Subcutaneous adipose tissue (tissue), 4 donors: Measurements from ENCODE around the gene TMEFF2. TPM values are rescaled to one million over a fixed set of nuclear protein-coding genes. Genes with fewer than 3 reads are reported as not detected.

ENCODE experiments used
- CTCF ChIP-seq: fragments of 450-650 bp; IDR thresholded peaks from one replicate; pipeline ENCODE4 v1.5.1; 2016; ENCODE audit warnings: low read depth, mild to moderate bottlenecking, control low read depth, antibody characterized with exemption, moderate library complexity
- total RNA-seq, 4 donors: library from RNA; depleted of rRNA; stranded (reverse); fragments of >200 nt; gene quantifications; one replicate each; pipeline ENCODE4 v1.1.0, GENCODE V29; 2016

Gene TMEFF2
- total RNA-seq, 4 donors from 2014 or later = 0.22 TPM; not detected in 3

DNA sequence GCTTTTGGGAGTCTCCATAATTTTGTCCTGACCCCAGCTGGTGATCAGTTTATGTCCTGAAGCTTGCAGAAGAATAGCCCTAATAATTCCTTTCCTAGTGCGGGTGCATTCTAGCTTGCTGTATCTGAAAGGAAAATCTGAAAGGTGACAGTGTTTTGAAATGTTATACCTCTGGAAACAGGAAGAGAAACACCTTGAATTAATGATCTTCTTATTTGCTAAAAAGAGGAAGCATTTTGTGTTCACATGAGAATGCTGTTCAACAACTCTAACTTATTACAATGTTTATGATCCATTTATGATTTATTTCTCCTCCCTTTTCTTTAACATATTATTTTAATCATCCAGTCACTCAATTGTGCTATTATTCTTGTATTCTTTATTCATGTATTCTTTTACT lies 280.9 kb downstream of the TMEFF2 start:
- no peak for TF ChIP-seq CTCF

GRCh38 chr2:191912764-191913163 lies 282.0 kb downstream of the TMEFF2 start:
- no peak for TF ChIP-seq CTCF

DNA sequence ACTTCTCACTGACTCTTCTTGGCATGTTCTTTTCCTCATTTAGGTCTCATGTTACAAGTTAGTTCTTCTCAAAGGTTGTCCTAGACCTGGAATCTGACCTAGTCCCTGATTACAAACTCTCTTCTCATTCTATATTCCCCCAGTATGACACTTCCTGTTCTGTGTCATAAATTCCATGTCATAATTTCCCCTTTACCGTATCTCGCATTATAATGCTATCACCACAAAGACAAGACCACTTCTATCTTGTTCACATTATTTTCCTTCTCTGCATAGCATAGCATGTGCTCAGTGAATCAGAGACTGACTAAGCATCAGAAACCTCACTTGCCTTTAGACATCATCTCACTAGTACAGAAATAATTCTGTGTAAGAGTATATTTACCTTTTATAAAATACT lies 284.2 kb downstream of the TMEFF2 start:
- no peak for TF ChIP-seq CTCF

DNA sequence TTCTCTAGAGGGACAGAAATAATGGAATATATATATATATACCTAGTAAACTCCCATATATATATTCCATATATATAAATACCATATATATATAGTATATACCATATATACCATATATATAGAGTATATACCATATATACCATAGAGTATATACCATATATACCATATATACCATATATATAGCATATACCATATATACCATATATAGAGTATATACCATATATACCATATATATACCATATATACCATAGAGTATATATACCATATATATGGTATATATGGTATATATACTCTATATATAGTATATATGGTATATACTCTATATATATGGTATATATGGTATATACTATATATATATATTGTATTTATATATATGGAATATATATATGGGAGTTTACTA lies 285.9 kb downstream of the TMEFF2 start:
- no peak for TF ChIP-seq CTCF

DNA sequence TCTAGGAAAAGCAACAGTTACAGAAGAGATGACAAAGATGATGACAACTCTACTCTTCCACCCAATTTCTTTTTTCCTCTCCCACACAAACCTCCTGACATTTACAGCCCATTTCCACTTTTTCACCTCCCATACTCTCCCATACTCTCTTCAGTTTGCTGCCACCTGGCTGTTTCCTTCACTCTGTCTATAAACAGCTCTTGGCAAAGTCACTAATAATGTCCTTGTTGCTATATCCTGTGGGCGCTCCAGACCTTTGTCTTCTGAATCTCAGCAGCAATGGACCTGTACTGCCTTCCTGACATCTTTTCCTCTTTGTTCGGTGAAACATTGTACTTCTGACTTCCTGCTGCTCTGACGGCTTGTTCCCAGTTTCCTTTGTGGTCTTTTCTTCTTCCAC lies 287.2 kb downstream of the TMEFF2 start:
- no peak for TF ChIP-seq CTCF

GRCh38 chr2:191907091-191907490 lies 287.6 kb downstream of the TMEFF2 start:
- TF ChIP-seq CTCF = no peak

DNA sequence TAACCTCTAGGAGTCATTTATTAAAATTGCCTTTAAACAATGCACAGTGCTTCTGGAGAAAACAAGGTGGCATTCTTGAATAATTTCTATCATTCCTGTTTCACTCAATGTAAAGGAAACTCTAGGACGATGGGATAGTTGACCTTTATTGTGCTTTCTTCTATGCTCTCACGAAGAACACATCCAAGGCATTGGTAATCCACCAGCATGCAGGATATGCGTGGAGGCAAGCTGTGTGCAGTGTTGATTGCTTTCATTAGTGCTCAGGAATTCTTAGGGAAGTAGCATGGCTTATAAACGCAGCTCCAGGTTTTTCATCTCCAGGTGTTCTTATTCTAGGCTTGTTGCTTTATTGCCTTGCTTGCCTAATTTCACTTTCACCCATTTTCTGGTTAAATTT lies 289.4 kb downstream of the TMEFF2 start:
- TF ChIP-seq CTCF = no peak

DNA sequence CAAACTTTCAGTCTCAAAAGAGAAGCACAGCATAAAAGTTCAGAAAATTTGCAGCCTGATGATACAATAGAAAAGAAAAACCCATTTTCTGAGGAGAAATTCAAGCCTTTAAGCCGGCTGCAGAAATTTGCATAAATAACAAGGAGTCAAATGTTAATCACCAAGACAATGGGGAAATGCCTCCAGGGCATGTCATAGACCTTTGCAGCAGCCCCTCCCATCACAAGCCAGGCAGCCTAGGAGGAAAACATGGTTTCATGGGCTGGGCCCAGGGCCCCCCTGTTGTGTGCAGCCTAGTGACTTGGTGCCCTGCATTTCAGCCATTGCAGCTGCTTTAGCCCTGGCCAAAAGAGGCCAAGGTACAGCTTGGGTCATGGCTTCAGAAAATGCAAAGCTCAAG lies 293.7 kb downstream of the TMEFF2 start:
- TF ChIP-seq CTCF = no peak
